ENCODE data around the gene PGGHG.
"Not testable (repeated sequence)": the region's sequence is repeated elsewhere in the genome, so short reads cannot be mapped to it uniquely, and the experiment has no call there.

DNA sequence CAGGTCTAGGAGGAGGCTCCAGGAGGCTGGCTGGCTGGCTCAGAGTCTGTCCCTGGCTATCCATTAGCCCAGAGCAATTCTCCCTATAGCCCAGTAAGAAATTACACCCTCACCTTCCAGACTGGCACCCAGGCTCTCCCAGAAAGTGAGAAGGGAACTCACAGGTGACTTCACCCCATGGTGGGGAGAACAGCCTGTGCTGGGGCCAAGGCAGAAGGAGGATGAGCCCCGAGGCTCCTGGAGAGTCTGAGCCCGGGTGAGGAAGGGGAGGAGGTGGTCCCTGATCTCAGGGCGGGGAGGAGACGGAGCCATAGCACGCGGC is 25.6 kb downstream of the PGGHG start:
- TF ChIP-seq, protein P1, sequence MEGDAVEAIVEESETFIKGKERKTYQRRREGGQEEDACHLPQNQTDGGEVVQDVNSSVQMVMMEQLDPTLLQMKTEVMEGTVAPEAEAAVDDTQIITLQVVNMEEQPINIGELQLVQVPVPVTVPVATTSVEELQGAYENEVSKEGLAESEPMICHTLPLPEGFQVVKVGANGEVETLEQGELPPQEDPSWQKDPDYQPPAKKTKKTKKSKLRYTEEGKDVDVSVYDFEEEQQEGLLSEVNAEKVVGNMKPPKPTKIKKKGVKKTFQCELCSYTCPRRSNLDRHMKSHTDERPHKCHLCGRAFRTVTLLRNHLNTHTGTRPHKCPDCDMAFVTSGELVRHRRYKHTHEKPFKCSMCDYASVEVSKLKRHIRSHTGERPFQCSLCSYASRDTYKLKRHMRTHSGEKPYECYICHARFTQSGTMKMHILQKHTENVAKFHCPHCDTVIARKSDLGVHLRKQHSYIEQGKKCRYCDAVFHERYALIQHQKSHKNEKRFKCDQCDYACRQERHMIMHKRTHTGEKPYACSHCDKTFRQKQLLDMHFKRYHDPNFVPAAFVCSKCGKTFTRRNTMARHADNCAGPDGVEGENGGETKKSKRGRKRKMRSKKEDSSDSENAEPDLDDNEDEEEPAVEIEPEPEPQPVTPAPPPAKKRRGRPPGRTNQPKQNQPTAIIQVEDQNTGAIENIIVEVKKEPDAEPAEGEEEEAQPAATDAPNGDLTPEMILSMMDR (IDR thresholded peaks at IDR 0.05): not testable (repeated sequence)
- TF ChIP-seq POLR2A (IDR thresholded peaks at IDR 0.05): peak; percentile 50

Data from right lobe of liver (tissue), 4 donors.